ENCODE data around the gene PCDH15. TPM values are rescaled to one million over a fixed set of nuclear protein-coding genes. Genes with fewer than 3 reads are reported as not detected.

Gene PCDH15
- total RNA-seq, 4 donors from 2014 or later = 0.32 TPM; not detected in 3

- ATAC-seq (ENCODE audit: low FRiP score) (no peak), DNase-seq (ENCODE audit: low spot score) (no peak)
- no peak for TF ChIP-seq CTCF (IDR thresholded peaks at IDR 0.05)
These were observed 28.4 kb downstream of the PCDH15 start for GRCh38 chr10:54772468-54773122.

DNA sequence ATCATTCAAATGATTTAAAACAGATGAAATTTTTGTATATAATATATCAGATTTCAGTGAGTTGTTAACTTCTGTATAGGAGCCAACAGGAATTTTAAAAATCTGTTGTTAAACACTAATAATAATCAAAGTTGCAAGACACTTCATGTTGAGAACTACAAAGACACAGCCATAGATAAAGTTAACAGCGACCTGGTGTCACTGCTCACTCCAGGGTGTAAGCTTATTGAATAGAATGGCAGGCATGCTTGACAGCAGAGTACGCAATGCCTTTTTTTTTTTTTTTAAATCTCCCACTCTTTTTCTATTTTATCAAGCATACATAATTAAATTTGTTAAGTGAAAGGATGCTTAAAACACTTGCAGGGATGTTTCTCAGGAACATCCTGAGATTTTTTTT, 32.0 kb downstream of the PCDH15 start:
- TF ChIP-seq CTCF (IDR thresholded peaks at IDR 0.05) = no peak
- ATAC-seq (ENCODE audit: low FRiP score) = no peak
- DNase-seq (ENCODE audit: low spot score) = no peak

- ATAC-seq (ENCODE audit: low FRiP score) (no peak), DNase-seq (ENCODE audit: low spot score) (no peak)
- TF ChIP-seq CTCF (IDR thresholded peaks at IDR 0.05) = no peak
These were observed 42.2 kb downstream of the PCDH15 start for GRCh38 chr10:54758791-54759190.

- ATAC-seq (ENCODE audit: low FRiP score) (no peak), DNase-seq (ENCODE audit: low spot score) (no peak)
- TF ChIP-seq CTCF (IDR thresholded peaks at IDR 0.05) = no peak
These were observed 51.4 kb downstream of the PCDH15 start for GRCh38 chr10:54749623-54750022.

- TF ChIP-seq CTCF (IDR thresholded peaks at IDR 0.05) = no peak
- ATAC-seq (ENCODE audit: low FRiP score) = no peak
These were observed 55.6 kb downstream of the PCDH15 start for GRCh38 chr10:54745436-54745835.

DNA sequence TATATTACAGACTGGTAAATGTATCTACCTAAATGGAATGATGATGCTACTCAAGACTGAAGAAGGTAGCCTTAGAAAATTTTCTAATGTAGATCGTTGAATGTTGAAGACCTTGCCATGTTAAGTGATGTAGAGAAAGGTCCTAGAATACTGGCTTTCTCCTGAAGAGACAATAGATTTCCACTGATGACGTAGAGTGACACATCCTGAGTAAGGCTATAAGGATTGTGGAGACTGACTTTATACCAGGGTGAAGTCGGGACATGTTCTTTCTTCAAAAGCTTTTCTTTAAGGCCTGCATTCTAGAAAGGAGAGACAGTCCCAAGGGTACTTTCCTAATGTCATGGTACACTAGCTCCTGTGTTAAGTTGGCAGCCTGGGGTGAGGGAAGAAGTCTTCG, 58.6 kb downstream of the PCDH15 start:
- DNase-seq (ENCODE audit: low spot score) = no peak
- no peak for ATAC-seq (ENCODE audit: low FRiP score)
- no peak for TF ChIP-seq CTCF (IDR thresholded peaks at IDR 0.05)

More at GRCh38 chr10:54745436-54745835, 55.6 kb downstream of the PCDH15 start:
- no peak for DNase-seq (ENCODE audit: low spot score)

DNA sequence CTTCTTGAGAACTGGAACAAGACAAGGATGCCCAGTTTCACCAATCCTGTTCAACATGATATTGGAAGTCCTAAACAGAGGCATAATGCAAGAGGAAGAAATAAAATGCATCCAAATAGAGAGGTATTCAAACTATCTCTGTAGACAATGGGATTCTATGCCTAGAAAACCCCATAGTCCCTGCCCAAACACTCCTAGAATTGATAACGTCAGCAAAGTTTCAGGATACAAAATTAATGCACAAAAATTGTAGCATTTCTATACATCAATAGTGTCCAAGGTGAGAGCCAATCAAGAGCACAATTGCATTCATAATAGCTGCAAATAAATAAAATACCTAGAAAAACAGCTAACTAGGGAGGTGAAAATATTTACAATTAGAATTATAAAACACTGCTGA, 72.5 kb downstream of the PCDH15 start:
- DNase-seq (ENCODE audit: low spot score) (no peak), ATAC-seq (ENCODE audit: low FRiP score) (no peak)
- TF ChIP-seq CTCF (IDR thresholded peaks at IDR 0.05) = no peak

Data from omental fat pad (tissue), 4 donors.